H1 (cell line): ENCODE measurements around the gene DCDC2. TPM values are rescaled to one million over a fixed set of nuclear protein-coding genes. Genes with fewer than 3 reads are reported as not detected.

ENCODE experiments used
- CTCF ChIA-PET: fragments of 300-600 bp; sonication (Branson Sonifier 250); formaldehyde crosslinking; loops from one replicate; lab custom pipeline; 2021; ENCODE audit not compliant: partially characterized antibody; lab: Charles Lee
- POLR2A ChIA-PET: fragments of 300-600 bp; sonication (Branson Sonifier 250); formaldehyde crosslinking; loops from one replicate; lab custom pipeline; 2021; ENCODE audit warnings: inconsistent platforms; ENCODE audit not compliant: partially characterized antibody; lab: Charles Lee
- DNase-seq, 2 experiments: peaks; one replicate each; pipeline versions ENCODE4 v3.0.0 to v3.0.0-alpha.2; 2010 to 2022; ENCODE audit warnings: low spot score in 2 of 2, low read depth in 1 of 2, mixed read lengths in 1 of 2
- FAIRE-seq: peaks from 2 replicates; lab custom pipeline; 2011; peaks lifted over from hg19 to GRCh38; lab: Jason Lieb, UNC
- H2AFZ ChIP-seq: 2 replicates; pipeline ENCODE4 v1.8.1; 2012; ENCODE audit warnings: low read length, inconsistent platforms
- H2AK5ac ChIP-seq: 2 replicates; pipeline ENCODE4 v1.6.1; 2013; ENCODE audit warnings: low read depth, low read length
- H2BK120ac ChIP-seq: replicated peaks from 2 replicates; pipeline ENCODE3; 2013; ENCODE audit warnings: low read depth, low read length, inconsistent platforms
- H2BK12ac ChIP-seq: 2 replicates; pipeline ENCODE4 v1.6.1; 2013; ENCODE audit warnings: low read depth, low read length
- H2BK15ac ChIP-seq: 2 replicates; pipeline ENCODE4 v1.6.1; 2013; ENCODE audit warnings: low read length
- H2BK20ac ChIP-seq: 2 replicates; pipeline ENCODE4 v1.6.1; 2013; ENCODE audit warnings: low read length
- H2BK5ac ChIP-seq: 2 replicates; pipeline ENCODE4 v1.6.1; 2013; ENCODE audit warnings: low read depth, low read length
- H3K14ac ChIP-seq: 2 replicates; pipeline ENCODE4 v1.6.1; 2013; ENCODE audit warnings: inconsistent platforms; ENCODE audit not compliant: insufficient read length
- H3K18ac ChIP-seq: 2 replicates; pipeline ENCODE4 v1.6.1; 2013; ENCODE audit warnings: low read length; ENCODE audit errors: extremely low read depth
- H3K23ac ChIP-seq: 2 replicates; pipeline ENCODE4 v1.6.1; 2013; ENCODE audit warnings: inconsistent platforms; ENCODE audit not compliant: insufficient read length
- H3K23me2 ChIP-seq: 2 replicates; pipeline ENCODE4 v1.6.1; 2013; ENCODE audit warnings: low read depth, low read length
- H3K27ac ChIP-seq: 2 replicates; pipeline ENCODE4 v1.6.1; 2011; ENCODE audit warnings: low read depth, low read length, inconsistent platforms
- H3K27me3 ChIP-seq, 4 experiments: replicated peaks in 1 of 4; 1 replicate in 1 of 4; 2 replicates in 3 of 4; pipeline versions ENCODE4 v1.6.1 to v1.8.1; 2011 to 2013; ENCODE audit warnings: low read length in 3 of 4, mild to moderate bottlenecking in 3 of 4, inconsistent platforms in 2 of 4, mixed read lengths in 2 of 4, moderate library complexity in 1 of 4; ENCODE audit not compliant: control insufficient read depth in 3 of 4, insufficient read depth in 3 of 4; ENCODE audit errors: extremely low read depth in 1 of 4
- H3K36me3 ChIP-seq, 4 experiments: 2 replicates each; pipeline versions ENCODE4 v1.6.1 to v1.8.1; 2011 to 2013; ENCODE audit warnings: mild to moderate bottlenecking in 4 of 4, low read length in 3 of 4, moderate library complexity in 2 of 4, control low read depth in 1 of 4, inconsistent platforms in 1 of 4; ENCODE audit not compliant: insufficient read depth in 4 of 4, control insufficient read depth in 2 of 4
- H3K4ac ChIP-seq: replicated peaks from 2 replicates; pipeline ENCODE3; 2013; ENCODE audit warnings: low read length, low read depth, mixed read lengths, inconsistent platforms; ENCODE audit not compliant: insufficient read length
- H3K4me1 ChIP-seq, 4 experiments: replicated peaks in 1 of 4; 1 replicate in 1 of 4; 2 replicates in 3 of 4; pipeline versions ENCODE4 v1.6.1 to v1.8.1; 2011 to 2013; ENCODE audit warnings: low read length in 3 of 4, inconsistent platforms in 2 of 4, mixed read lengths in 1 of 4; ENCODE audit not compliant: insufficient read depth in 4 of 4, control insufficient read depth in 3 of 4
- H3K4me2 ChIP-seq, 2 experiments: 2 replicates each; pipeline versions ENCODE4 v1.6.1 to v1.8.1; 2011 to 2013; ENCODE audit warnings: low read depth in 2 of 2, low read length in 2 of 2, control low read depth in 1 of 2, inconsistent platforms in 1 of 2, mild to moderate bottlenecking in 1 of 2; ENCODE audit not compliant: insufficient read depth in 1 of 2
- H3K4me3 ChIP-seq, 4 experiments: fragments of 200-600, 300-600 bp in 1 of 4; sonication (generic), shearing (Covaris generic), sonication (Bioruptor Twin) in 1 of 4; 2 replicates each; pipeline versions ENCODE4 v1.5.1 to v1.8.1; 2011 to 2016; ENCODE audit warnings: low read length in 4 of 4, low read depth in 3 of 4, control low read depth in 2 of 4, inconsistent platforms in 2 of 4, mild to moderate bottlenecking in 2 of 4, mixed read lengths in 1 of 4, moderate library complexity in 1 of 4; ENCODE audit not compliant: insufficient read depth in 2 of 4; ENCODE audit errors: extremely low read depth in 1 of 4
- H3K56ac ChIP-seq: replicated peaks from 2 replicates; pipeline ENCODE3; 2013; ENCODE audit warnings: low read depth, mild to moderate bottlenecking, mixed read lengths, low read length, inconsistent platforms; ENCODE audit not compliant: insufficient read length
- H3K79me1 ChIP-seq: 2 replicates; pipeline ENCODE4 v1.6.1; 2013; ENCODE audit warnings: low read depth, low read length, control low read depth
- H3K79me2 ChIP-seq, 2 experiments: 2 replicates each; pipeline versions ENCODE4 v1.6.1 to v1.8.1; 2012 to 2013; ENCODE audit warnings: low read length in 2 of 2, mild to moderate bottlenecking in 2 of 2, inconsistent platforms in 1 of 2; ENCODE audit not compliant: insufficient read depth in 2 of 2, control insufficient read depth in 1 of 2
- H3K9ac ChIP-seq, 4 experiments: replicated peaks in 1 of 4; 1 replicate in 1 of 4; 2 replicates in 3 of 4; pipeline versions ENCODE4 v1.6.1 to v1.8.1; 2011 to 2013; ENCODE audit warnings: low read depth in 3 of 4, low read length in 3 of 4, control low read depth in 2 of 4, mild to moderate bottlenecking in 2 of 4, moderate library complexity in 2 of 4, inconsistent platforms in 1 of 4; ENCODE audit errors: extremely low read depth in 1 of 4
- H3K9me3 ChIP-seq, 2 experiments: 2 replicates each; pipeline versions ENCODE4 v1.6.1 to v1.8.1; 2012 to 2013; ENCODE audit warnings: mild to moderate bottlenecking in 2 of 2, moderate library complexity in 2 of 2, control low read depth in 1 of 2, inconsistent platforms in 1 of 2, low read depth in 1 of 2, low read length in 1 of 2, mixed read lengths in 1 of 2; ENCODE audit not compliant: insufficient read depth in 2 of 2
- H4K20me1 ChIP-seq, 2 experiments: replicated peaks in 1 of 2; 2 replicates each; pipeline versions ENCODE3 to v1.8.1; 2011 to 2013; ENCODE audit warnings: inconsistent platforms in 2 of 2, low read length in 2 of 2, mild to moderate bottlenecking in 1 of 2; ENCODE audit not compliant: insufficient read depth in 2 of 2, control insufficient read depth in 1 of 2
- H4K5ac ChIP-seq: 2 replicates; pipeline ENCODE4 v1.6.1; 2013; ENCODE audit warnings: low read length, low read depth, mixed read lengths, inconsistent platforms; ENCODE audit not compliant: insufficient read length
- H4K8ac ChIP-seq: 2 replicates; pipeline ENCODE4 v1.8.0; 2013; ENCODE audit warnings: mild to moderate bottlenecking, moderate library complexity, low read length, inconsistent platforms; ENCODE audit not compliant: insufficient read depth; ENCODE audit errors: extremely low read depth
- H4K91ac ChIP-seq: replicated peaks from 2 replicates; pipeline ENCODE3; 2013; ENCODE audit warnings: low read length, mixed read lengths, inconsistent platforms; ENCODE audit not compliant: insufficient read length
- CBX5 ChIP-seq: fragments of 300-800, 300-1000 bp; sonication (generic); IDR thresholded peaks from 2 replicates; pipeline ENCODE4 v1.7.1; 2016; ENCODE audit warnings: antibody characterized with exemption, low read length, low read depth
- CTBP2 ChIP-seq: IDR thresholded peaks from 2 replicates; pipeline ENCODE4 v1.7.0; 2011; ENCODE audit warnings: borderline replicate concordance, mild to moderate bottlenecking, moderate library complexity, mixed read lengths, low read length; ENCODE audit not compliant: insufficient read depth, insufficient read length
- FOSL1 ChIP-seq: IDR thresholded peaks from 2 replicates; pipeline ENCODE4 v1.6.1; 2011; ENCODE audit warnings: mild to moderate bottlenecking, low read depth, low read length, moderate library complexity; ENCODE audit not compliant: insufficient read depth
- NRF1 ChIP-seq: IDR thresholded peaks from 2 replicates; pipeline ENCODE4 v1.6.1; 2011; ENCODE audit warnings: mild to moderate bottlenecking, low read depth, low read length, improper control_type of control experiment
- SAP30 ChIP-seq: fragments of 300-600 bp; sonication (generic); IDR thresholded peaks from 2 replicates; pipeline ENCODE4 v1.7.1; 2012; ENCODE audit warnings: low read length, moderate library complexity, mild to moderate bottlenecking, inconsistent platforms; ENCODE audit not compliant: insufficient read depth, insufficient replicate concordance
- SIRT6 ChIP-seq: IDR thresholded peaks from one replicate; pipeline ENCODE4 v1.7.1; 2012; ENCODE audit warnings: low read length, inconsistent platforms
- SIX5 ChIP-seq: IDR thresholded peaks from 2 replicates; pipeline ENCODE4 v1.6.1; 2011; ENCODE audit warnings: mild to moderate bottlenecking, low read depth, low read length
- TBP ChIP-seq: IDR thresholded peaks from 2 replicates; pipeline ENCODE4 v1.6.1; 2011; ENCODE audit warnings: low read depth, low read length, improper control_type of control experiment
- TEAD4 ChIP-seq: IDR thresholded peaks from 2 replicates; pipeline ENCODE4 v1.6.1; 2012; ENCODE audit warnings: low read depth, low read length, inconsistent platforms, mixed read lengths
- USF2 ChIP-seq: IDR thresholded peaks from 2 replicates; pipeline ENCODE4 v1.6.1; 2011; ENCODE audit warnings: low read length, improper control_type of control experiment
- WGBS, 2 experiments: shearing (Covaris generic) in 1 of 2; methylation state at CpG; one replicate each; pipeline versions ENCODE4 v1.1.6 to v1.1.7; 2013 to 2015; ENCODE audit warnings: low lambda C conversion rate in 2 of 2, mixed read lengths in 2 of 2, inconsistent platforms in 1 of 2, low coverage in 1 of 2, missing lambda C conversion rate in 1 of 2; ENCODE audit not compliant: insufficient replicate concordance in 2 of 2, insufficient coverage in 1 of 2, insufficient read length in 1 of 2; ENCODE audit errors: extremely low coverage in 1 of 2, missing lambda C conversion rate in 1 of 2; 5-methylcytosine and 5-hydroxymethylcytosine counted together
- polyA plus RNA-seq, 7 experiments: library from polyadenylated mRNA; depleted of rRNA in 3 of 7; stranded (reverse) in 5 of 7; unstranded in 2 of 7; fragments of >200 nt in 5 of 7; fragments of 200-250 nt in 2 of 7; gene quantifications; 1 replicate in 5 of 7; 2 replicates in 1 of 7; 4 replicates in 1 of 7; pipeline versions ENCODE4 v1.2.1 to v1.2.3, GENCODE V29; 2011 to 2013; ENCODE audit warnings: missing spikeins in 2 of 7, mixed read lengths in 2 of 7
- total RNA-seq: library from RNA; stranded (reverse); fragmentation: NEBNext Ultra II Directional; extraction: Animal tissue kit (Norgen Biotek cat#: 25700); gene quantifications from 2 replicates; pipeline ENCODE4 v1.2.1, GENCODE V29; 2021
- TF ChIP-seq, protein P1 (sequence below): IDR thresholded peaks from 2 replicates; pipeline ENCODE4 v1.6.1; 2012; ENCODE audit warnings: inconsistent platforms
- TF ChIP-seq, protein P2 (sequence below): IDR thresholded peaks from 2 replicates; pipeline ENCODE4 v1.6.1; 2011; ENCODE audit warnings: low read depth, mild to moderate bottlenecking, low read length; ENCODE audit not compliant: insufficient read depth

DCDC2 gene
- total and polyA plus RNA-seq, 2 of the 8 experiments (the other 6 are each of a cell fraction or from before 2014, with no cell fraction given), result 0.03 to 0.15 TPM

- H2BK5ac ChIP-seq, result no peak overlapping the region
- DNase-seq (no peak), FAIRE-seq (no peak)
- no peak overlapping the region for H3K4ac ChIP-seq
- no peak overlapping the region for H4K91ac ChIP-seq
- no peaks in the 10 kb centered on the region for H3K4me1 ChIP-seq
- ChIA-PET CTCF (interaction anchor here (1.6 kb wide), 1 partner anchor 17 kb away, joined by 4 read pairs; no protein-coding TSS in a partner anchor), POLR2A (no interaction called here)
- H2BK15ac ChIP-seq, result no peak overlapping the region
- no peak overlapping the region for H3K56ac ChIP-seq
- H3K79me2 ChIP-seq, result no peaks in the 10 kb centered on the region
- H3K36me3 ChIP-seq, result no peaks in the 10 kb centered on the region
- H3K4me3 ChIP-seq, result no peak overlapping the region
- H3K23me2 ChIP-seq, result no peaks in the 10 kb centered on the region; the same call in 1 of the 2 replicates
- no peak overlapping the region for H2BK120ac ChIP-seq
- H3K79me1 ChIP-seq, result no peaks in the 10 kb centered on the region
- H3K4me2 ChIP-seq, result no peak overlapping the region
- no peaks in the 10 kb centered on the region for H3K27me3 ChIP-seq
- no peaks in the 10 kb centered on the region for H3K9me3 ChIP-seq
- H3K27ac ChIP-seq, result no peak overlapping the region
- no peak overlapping the region for H2AFZ ChIP-seq
- H3K23ac ChIP-seq, result no peak overlapping the region
- H2BK12ac ChIP-seq, result no peak overlapping the region
- H4K8ac ChIP-seq, result no peak overlapping the region
- H3K9ac ChIP-seq, result no peak overlapping the region
- no peak overlapping the region for H3K14ac ChIP-seq
- H3K18ac ChIP-seq, result no peak overlapping the region
- no peak overlapping the region for H2BK20ac ChIP-seq
- H2AK5ac ChIP-seq, result no peak overlapping the region
- 89% methylated on average over 2 of the region's 2 CpGs; no CpG with 5 or more reads in 1 of the 2 experiments for WGBS, 2 experiments
- H4K5ac ChIP-seq, result no peak overlapping the region
- H4K20me1 ChIP-seq, result no peaks in the 10 kb centered on the region
- TF ChIP-seq SIX5, result no peak
- TF ChIP-seq TBP, result no peak
- no peak for TF ChIP-seq USF2
- TF ChIP-seq, protein P1, sequence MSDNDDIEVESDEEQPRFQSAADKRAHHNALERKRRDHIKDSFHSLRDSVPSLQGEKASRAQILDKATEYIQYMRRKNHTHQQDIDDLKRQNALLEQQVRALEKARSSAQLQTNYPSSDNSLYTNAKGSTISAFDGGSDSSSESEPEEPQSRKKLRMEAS, result no peak
- TF ChIP-seq, protein P2, sequence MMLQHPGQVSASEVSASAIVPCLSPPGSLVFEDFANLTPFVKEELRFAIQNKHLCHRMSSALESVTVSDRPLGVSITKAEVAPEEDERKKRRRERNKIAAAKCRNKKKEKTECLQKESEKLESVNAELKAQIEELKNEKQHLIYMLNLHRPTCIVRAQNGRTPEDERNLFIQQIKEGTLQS, result no peak
- TF ChIP-seq SAP30, result no peak
- TF ChIP-seq CBX5, result no peak
- no peak for TF ChIP-seq NRF1
- no peak for TF ChIP-seq FOSL1
- TF ChIP-seq TEAD4, result no peak
- no peak for TF ChIP-seq SIRT6
- no peak for TF ChIP-seq CTBP2
Measured at GRCh38 chr6:24131751-24132150, 226.1 kb downstream of the DCDC2 start.
